ENCODE data around the gene AP1S3.
"Not testable (repeated sequence)": the region's sequence is repeated elsewhere in the genome, so short reads cannot be mapped to it uniquely, and the experiment has no call there.

AP1S3 gene

DNA sequence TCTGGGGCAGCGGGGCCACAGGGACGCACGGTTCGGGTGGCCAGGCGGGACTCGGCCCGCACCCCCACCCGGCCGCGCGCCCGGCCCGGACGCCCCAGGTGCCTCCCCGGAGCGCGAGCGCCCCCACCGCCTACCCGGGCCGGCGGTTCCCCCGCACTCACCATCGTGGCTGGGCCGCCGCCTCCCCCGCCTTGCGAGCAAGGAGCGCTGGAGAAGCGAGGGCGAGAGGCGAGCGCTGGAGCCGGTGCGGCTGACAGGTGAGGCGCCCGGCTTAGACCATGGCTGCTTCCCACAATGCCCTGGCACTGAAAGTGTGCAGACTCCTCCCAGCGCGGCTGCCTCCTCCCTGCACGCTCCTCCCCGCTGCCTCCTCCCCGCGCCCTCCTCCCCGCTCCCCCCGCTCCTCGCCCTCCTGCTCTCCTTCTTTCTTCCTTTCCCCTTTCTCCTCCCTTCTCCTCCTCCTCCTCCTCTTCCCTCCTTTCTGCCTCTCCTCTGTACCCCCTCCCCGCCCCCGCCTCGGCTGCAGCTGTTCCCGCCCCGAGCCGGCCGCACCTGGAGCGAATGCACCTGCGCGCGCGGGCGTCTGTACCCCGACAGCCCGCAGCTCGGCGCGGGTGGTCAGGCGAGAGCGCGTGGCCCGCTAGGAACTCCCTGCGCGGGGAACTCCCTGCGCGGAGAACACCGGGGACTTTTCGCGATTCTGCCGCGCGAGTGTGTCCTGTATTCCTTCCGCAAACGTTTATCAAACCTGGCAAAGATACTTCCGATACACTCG, at the start of gene AP1S3:
Gene AP1S3 (minus strand): TSS at position 296 of the 775 bp plus-strand sequence. CDS start 132 bp downstream, at position 164.
- peak; percentile 87 for DNase-seq

DNA sequence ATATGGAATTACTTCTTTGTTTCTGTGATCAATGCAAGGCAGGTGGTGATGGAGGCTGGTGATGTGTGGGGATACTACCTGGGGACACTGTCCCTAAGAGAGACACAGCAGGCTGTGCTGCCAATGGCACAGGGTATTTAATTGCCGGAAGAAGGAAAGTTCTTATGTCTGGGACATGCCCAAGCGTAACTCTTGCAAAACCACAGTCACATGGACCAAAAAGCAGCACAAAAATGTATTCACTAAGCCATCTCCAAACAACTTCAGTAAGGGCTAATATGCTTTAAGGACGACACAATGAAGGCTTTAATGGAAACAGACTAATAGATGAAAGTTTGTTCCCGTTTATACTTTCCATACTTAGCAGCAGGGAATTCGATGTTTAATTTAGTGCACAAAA, 49.7 kb upstream of the AP1S3 start:
- no peak for DNase-seq

DNA sequence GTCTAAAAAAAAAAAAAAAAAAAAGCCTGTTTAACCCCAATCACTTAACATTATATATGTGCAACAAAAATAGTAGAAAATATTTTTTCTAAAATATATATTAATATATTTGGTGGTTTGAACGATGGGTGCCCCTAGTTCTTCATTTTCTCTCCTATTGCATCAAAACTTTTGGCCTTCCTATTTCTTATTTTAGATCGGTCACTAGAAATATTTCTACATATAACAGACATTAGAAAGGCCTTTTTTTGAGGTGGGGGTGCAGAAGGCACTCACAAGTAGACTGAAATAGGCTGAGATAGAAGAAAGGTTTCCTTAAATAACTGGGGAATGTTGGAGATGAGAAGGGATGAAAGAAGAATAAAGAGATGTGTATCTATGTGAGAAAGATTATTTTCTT, 49.3 kb upstream of the AP1S3 start:
- no peak for DNase-seq

DNA sequence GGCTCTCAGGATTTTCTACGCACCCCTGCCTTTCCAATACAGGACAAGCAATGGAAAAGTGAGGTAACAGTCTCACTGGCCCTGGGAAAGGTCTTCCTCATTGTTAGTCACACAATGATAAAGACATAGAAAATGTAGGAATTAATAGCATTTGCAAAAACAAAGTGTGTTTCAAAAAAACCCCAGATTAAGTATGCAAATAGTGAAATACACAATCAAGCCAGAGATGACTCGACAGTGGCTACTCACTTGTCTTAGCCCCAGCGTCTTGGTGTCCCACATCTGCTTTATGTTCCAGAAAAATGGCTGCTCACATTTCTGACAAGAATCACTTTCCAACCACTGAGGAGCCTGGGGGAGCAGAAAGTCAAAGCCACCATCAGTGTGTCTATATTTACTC, 47.0 kb upstream of the AP1S3 start:
- no peak for DNase-seq

DNA sequence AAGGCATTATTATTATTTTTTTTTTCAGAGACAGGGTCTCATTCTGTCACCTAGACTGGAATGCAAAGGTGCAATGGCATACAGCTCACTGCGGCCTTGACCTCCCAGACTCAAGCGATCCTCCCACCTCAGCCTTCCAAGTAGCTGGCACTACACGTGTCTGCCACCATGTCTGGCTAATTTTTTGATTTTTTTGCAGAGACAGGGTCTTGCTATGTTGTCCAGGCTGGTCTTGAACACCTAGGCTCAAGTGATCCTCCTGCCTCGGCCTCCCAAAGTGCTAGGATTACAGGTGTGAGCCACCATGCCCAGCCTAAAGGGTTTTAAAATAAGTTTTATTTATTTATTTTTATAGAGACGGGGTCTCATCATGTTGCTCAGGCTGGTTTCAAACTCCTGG, 45.3 kb upstream of the AP1S3 start:
- DNase-seq: no peak

DNA sequence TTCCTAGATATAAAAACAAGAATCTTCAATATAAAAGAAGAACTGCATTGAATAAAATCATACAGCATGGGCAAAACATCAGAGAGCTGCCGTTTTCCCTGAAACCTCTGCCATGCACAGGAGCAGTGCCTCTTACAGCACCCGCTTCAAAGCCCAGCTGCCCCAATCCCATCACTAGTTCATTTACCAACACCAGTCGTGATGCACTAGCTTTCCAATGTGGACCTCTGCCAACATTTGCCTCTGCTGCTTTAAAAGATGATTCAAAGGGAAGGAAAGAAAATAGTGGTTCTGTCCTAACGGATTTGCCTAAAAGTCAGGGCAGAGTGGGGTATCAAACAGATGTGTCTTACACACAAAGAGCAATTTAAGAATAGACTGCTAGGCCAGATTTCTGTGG, 43.4 kb upstream of the AP1S3 start:
- DNase-seq: no peak

DNA sequence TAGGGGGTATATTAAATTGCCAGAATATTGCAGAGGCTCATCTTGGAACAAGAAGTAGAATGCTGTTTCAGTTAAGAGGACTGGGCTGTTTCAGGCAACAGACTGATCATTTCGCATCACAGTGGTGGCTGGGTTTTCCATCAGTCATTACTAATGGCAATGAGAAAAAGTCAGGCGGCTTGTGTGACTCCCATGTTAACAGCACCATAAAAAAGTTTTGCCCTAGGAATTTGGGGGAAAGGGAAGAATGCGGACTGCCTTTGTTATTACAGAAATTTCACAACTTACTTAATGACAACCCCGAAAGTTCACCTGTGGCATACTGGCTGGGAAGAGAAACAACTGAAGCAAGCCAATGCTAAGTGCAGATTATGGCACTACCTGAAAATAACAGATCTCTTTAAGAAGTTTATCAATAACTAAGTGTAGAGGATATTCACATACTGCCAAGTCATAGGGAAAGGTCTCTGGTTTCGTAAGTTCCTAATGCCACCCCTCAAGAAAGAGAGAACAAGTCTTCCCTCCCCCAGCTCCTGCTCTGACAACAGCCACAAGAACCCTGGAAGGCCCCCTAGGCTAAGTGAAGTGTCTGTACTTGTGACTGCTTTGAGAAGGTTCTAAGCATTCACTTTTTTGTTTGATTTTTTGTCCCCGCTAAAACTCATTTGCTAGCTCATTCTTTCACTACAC, 40.5 kb upstream of the AP1S3 start:
- no peak for DNase-seq

DNA sequence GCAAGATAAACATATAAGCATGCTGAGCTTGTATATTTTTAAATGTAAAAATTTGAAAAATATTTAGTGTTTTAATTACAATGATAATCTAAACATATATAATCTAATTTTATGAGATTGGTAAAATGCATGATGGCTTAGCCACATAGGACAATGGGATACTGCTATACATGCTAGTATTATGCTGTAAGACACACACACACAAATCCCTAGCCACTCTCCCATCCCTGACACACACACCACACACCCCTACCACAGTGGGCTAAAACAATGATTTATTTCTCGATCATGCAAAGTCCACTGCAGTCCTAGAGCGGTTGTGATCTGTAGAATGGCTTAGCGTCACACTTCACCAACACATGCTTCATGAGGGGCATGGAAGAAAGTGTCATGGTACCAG, 36.3 kb upstream of the AP1S3 start:
- no peak for DNase-seq

DNA sequence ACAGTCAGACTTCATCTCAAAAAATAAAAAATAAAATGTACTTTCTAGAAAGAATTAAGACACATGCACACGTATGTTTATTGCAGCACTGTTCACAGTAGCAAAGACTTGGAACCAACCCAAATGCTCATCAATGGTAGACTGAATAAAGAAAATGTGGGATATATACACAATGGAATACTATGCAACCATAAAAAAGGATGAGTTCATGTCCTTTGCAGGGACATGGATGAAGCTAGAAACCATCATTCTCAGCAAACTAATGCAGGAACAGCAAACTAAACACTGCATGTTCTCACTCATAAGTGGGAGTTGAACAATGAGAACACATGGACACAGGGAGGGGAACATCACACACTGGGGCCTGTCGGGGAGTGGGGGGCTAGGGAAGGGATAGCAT, 35.4 kb upstream of the AP1S3 start:
- not testable (repeated sequence) for DNase-seq

DNA sequence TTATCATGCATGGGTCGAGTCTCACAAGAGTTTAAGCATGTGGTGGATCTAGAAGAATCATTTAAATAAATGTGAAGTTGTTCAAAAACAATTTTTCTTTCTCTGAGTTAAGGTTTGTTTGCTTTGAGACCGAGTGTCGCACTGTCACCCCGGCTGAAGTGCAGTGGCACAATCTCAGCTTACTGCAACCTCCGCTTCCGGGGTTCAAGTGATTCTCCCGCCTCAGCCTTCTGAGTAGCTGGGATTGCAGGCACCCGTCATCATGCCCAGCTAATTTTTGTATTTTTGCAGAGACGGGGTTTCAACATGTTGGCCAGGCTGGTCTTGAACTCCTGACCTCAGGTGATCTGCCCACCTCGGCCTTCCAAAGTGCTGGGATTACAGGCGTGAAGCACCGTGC, 34.3 kb upstream of the AP1S3 start:
- not testable (repeated sequence) for DNase-seq

DNA sequence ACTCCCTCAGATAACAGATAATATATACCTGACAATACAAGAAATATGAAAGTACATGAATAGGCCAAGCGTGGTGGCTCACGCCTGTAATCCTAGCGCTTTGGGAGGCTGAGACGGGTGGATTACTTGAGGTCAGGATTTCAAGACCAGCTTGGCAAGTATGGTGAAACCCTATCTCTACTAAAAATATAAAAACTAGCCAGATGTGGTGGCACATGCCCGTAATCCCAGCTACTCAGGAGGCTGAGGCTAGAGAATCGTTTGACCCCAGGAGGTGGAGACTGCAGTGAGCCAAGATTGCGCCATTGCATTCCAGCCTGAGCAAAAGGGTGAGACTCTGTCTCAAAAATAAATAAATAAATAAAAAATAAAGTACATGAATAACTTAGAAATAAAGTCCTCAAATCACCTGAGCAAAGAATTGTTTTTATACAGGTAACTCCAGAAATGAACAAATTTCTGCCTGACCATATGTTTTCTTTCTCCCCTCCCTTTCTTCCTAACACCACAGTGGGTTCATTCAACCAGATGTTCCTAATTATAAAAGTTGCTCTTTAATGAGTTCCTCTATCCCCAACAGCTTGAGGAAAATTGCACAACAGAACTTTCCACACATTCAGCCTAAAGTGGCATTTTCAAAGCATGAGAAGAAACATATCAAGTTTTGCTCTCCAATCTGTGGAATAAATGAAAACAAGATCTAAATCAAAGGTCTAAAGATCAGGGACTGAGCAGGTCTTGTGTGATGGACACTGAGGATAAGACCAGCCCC, 33.6 kb upstream of the AP1S3 start:
- peak; percentile 35 for DNase-seq

DNA sequence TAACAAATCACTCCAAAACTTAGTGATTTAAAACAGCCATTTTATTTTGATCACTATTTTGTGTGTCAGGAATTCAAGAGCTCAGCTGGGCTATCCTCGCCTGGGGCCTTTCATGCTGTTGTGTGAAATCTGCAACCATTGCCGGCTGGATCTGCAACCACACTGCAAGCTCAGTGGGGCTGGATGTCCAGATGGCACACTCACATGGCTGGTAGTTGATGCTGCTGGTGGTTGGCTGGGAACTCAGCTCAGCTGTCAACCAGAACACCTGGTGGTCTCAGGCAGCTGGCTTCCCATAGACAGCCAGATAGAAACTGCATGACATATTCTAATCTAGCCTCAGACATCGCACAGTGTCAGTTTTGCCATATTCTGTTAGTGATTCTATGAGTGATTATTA, 30.6 kb upstream of the AP1S3 start:
- DNase-seq: no peak

DNA sequence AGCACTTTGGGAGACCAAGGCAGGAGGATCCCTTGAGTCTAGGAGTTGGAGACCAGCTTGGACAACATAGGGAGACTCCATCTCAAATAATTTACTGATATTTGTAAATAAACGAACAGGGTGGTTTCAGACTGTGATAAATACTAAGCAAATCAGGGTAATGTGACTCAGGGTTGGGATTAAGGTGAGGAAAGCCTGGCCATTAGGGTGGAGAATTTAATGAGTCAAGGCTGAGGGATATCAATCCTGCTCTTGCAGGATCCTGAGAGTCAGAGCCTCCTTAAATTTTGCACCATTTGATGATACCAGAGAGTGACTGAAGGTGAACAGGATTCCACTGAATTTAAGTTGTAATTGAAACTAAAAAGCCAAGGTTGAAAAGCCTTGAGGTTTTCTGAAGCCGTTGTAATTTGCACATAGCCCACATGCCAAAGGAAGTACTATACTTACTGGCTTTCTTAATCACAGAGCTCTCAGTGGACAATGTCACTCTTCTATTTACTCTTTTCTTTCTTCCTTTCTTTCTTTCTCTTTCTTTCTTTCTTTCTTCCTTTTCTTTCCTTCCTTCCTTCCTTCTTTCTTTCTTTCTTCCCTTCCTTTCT, 28.6 kb upstream of the AP1S3 start:
- no peak for DNase-seq

DNA sequence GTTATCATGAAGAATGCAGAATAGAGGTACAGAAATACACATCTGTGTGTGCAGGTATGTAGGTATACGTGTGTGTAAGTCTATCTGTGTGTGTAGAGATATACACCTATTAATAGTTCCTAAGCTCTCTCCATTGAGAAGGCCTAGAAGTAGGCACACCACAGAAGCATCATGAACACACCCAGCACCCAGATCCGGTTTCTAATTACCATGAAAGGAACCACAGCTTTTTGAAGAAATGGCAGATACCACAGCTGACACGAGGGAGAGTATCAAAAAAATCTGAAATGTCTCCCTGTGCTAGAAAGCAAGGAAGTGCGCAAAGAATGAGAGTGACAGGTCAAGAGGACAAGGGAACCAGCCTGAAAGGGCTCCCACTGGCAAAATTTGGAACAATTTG, 27.7 kb upstream of the AP1S3 start:
- no peak for DNase-seq

DNA sequence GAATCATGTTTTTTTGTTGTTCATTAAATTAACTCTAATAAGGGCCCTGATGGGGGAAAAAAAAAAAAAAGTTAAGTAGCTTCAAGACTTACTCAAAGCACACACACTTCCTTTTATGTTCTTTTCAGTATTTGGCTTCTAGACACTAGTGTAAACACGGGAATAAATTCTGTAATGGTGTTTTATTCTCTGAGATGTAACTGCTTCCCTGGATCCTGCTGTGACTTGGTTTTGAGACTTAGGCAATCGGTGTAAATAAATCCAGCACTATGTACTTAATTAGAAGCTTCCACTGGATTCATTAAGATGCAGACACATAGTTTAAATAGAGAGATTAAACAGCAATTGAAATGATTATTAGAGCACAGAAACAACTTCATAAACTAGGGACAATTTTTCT, 26.1 kb upstream of the AP1S3 start:
- no peak for DNase-seq

DNA sequence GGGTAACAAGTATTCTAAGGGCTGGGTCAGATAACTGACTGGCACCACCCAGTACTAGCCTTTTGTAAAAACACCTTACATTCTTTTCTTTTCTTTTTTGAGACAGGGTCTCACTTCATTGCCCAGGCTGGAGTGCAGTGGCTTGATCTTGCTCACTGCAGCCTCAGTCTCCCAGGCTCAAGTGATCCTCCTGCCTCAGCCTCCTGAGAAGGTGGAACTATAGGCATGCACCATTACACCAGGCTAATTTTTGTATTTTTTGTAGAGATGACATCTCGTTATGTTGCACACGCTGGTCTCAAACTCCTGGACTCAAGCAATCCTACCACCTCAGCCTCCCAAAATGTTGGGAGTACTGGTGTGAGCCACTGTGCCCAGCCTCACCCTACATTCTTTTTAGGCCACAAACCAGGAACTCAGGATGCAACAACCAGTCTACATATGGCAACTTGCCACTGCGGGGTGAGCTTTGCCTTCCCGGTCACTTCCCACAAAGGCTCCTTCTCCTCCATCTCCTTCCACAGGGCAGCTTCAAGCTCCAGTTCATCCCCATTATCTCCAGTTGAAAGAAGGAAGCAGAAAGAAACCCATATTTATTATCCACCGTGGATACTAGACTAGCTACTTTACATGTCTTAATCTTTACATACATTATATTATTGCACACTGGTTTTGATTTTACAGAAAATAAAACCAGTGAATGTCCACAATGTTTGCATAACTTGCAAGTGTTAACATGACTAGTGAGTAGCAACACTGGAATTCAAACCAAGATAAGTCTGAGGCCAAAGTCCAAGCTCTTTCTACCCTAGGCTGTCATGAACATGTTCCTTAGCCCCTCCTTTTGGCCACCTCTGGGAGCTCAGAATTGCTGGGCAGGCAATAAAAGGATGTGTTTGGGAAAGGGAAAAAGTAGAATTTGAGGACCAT, 23.7 kb upstream of the AP1S3 start:
- DNase-seq: no peak

DNA sequence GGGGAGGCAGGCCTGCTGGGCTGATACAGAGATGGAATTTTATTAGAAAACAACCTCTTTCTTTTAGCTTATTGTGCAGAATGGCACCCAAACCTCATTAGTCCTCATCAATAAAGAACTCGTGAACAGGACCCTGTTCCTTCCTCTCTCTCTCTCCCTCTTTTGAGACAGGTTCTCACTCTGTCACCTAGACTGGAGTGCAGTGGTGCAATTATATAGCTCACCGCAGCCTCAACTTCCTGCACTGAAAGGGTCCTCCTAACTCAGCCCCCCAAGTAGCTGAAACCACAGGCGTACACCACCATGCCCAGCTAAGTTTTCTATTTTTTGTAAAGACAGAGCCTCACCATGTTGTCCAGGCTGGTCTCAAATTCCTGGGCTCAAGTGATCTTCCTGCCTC, 21.7 kb upstream of the AP1S3 start:
- no peak for DNase-seq

DNA sequence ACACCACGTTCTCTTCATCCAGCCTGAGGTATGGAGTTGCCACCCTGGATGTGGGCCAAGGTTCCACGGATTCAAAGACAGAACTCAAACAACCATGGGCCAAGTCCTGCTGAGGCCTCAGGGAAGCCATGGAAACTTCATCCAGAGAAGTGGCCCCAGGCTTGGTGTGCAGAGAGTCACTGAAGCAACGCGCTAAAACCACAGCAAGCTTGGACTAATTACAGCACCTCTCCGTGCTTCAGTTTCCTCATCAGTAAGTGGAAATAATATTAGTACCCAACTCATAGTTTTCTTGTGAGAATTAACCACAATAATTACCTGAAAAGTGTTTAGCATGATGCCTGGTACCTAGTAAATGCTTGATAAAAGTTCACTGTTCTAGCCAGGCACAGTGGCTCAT, 19.2 kb upstream of the AP1S3 start:
- DNase-seq: no peak

DNA sequence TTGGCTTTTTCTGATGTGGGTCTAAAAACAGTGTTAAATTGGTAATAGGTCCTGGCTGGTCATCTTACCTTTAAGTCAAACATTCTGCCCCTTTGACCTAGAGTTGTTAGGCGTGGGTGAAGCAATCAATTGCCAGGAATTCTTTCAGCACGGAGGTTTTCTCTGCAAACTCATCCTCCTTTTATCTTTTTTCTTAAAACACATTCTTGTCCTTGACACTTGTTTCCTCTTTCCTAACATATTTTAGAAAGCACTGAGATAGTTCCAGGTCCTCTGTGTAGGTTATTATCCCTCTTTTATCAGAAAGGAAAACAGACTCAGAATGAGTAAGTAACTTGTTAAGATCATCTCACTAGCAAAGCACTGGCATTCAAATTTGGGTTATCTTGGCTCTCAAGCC, 18.6 kb upstream of the AP1S3 start:
- no peak for DNase-seq

DNA sequence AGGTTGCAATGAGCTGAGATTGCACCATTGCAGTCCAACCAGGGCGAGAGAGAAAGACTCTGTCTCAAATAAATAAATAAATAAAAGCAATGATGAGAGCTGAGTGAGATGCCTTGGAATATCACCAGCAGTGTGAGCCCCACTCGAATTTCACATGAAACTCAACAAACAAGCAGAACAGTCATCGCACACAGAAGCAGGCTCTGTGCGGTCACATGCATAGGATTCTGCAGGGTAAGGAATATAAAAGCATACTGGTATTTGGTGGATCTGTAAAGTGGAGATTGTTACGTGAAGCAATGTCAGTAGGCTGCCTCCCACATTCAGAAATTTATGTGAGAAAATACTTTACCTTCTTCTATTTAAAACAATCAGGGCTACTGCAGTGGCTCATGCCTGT, 18.0 kb upstream of the AP1S3 start:
- DNase-seq: no peak

DNA sequence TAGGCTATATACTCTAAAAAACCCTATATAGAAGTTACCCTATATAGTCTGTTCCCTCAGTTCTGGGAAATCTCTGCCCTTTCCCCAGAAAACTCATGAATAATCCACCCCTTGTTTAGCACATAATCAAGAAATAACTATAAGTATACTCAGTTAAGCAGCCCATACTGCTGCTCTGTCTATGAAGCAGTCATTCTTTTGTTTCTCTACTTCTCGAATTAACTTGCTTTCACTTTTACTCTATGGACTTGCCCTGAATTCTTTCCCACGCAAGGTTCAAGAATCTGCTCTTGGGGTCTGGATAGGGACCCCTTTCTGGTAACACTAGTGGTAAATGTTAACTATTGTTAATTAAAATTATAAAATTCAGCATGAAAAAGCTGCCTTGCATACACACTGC, 17.4 kb upstream of the AP1S3 start:
- DNase-seq: no peak

DNA sequence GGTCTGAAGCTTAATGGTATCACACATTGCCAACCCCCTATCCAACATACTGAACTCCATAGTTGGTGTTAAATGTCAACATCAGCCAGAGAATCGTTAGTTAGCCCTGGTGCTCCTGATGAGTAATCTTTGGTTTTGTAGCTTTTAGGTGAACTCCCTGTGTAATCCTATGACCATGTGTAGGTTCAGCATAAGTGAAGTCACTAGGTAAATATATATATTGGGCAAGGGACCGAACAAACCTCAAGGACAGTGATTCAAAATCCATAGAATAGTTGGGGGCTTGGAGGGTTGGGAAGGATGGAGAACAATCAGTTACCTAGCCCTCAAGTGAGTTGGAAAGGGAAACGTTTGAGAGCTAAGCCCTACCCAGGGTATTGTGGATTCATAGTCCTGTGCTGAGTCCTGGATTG, 16.0 kb upstream of the AP1S3 start:
- DNase-seq: no peak

All from hematopoietic multipotent progenitor cell treated with erythropoietin and hydrocortisone succinate and interleukin-3 and kit ligand, for 6 days (in vitro differentiated cells).